Activated CD4-positive, alpha-beta T cell treated with anti-CD3 and anti-CD28 coated beads, Interleukin-2, amount 50 U/mL, for 48 hours (primary cell): ENCODE results near the gene PBX1.
"Not testable (repeated sequence)": the region's sequence is repeated elsewhere in the genome, so short reads cannot be mapped to it uniquely, and the experiment has no call there.

ENCODE experiments used
- DNase-seq, 2 experiments: peaks; one replicate each; pipeline ENCODE4 v3.0.0-alpha.2; 2020

The PBX1 gene

DNA sequence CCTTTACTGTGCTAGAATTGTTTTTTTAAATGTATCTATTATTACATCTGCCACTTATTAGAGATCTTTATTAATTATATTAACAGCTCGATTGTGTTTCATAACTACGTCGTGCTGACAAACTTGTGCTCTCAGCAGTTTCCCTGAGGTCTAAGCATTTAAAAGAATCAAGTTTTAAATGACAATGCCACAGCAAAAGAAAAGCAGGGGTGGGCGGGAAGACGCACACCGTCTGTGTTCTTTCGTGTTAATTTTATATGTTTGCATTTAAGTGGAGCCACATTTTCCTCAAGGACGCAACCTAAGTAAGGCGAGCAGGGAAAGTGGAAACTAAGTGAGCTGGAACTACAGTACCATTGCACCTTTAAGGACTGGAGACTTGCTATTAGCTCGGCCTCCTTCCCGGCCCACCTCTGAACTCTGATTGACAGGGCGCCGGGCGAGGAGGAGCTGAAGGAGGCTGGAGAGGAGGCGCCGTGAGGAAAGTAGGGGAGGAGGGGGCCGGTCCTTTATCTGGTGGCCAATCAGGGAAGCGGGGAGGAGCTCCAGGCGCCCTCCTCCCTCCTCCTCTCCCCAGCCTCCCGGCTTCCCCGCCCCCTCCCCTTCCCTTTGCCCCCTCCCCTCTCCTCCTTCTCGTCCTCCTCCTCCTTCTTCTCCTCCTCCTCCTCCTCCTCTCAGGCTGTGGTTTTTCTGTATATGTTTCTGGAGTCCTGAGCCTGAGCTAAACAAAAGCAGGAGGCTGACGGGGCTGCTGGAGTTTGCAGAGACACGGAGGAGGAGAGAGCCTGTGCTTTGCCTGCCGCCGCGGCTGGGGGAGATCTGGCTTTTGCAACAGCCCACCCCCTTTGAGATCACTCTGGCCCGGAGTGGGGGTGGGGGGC is at the start of gene PBX1:
Gene PBX1 (plus strand): TSS at position 724 of the 881 bp plus-strand sequence.
- DNase-seq, result peak; percentile 58 to 68

DNA sequence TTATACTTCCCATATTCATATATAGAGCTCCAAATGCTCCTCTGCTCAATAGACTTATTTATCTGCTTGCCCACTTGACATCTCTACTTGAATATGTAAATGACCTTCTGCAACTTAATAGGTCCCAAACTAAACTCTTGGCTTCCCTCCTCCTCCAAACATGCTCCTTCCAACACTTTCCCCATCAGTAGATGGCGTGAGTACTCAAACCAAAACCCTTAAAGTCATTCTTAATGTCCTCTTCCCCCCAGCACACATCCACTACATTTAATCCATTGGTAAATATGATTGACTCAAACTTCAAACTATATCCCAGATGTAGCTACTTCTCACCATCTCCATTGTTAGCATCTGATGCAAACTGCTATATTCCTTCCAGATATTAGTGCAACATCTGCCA is 48.5 kb upstream of the PBX1 start:
- DNase-seq, result no peak

DNA sequence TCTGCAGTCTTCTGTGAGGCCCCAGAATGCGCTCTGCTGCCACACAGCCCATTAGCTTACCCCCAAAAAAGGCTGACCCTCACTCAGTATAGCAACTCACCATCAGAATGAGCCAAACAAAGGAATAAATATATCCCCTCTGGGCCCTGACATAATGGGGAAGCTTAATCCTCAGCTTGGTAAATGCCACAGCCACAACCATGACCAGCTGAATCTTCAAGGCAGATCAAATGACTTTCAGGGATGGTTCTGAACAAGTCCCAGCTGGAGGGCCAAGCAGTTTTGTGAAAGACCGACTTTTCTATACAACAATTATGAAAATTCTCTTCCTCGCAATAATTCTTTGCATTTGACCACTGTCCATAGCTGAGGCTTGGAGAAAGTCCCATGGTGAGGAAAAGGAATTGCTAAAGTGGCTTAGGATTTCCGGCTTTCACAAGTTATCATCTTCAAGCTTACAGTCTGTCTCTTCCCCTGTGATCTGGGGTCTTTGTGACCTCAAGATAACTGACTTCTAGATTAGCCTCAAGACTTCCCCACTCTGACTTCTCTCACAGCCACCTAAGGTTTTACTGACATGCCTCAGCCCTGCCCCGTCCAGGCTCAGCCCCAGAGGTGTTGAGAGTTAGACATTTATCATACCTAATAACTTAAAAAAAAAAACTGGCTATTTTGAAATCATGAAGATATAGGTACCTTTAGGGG is 47.8 kb upstream of the PBX1 start:
- DNase-seq, result no peak

GRCh38 chr1:164515231-164515630 is 43.8 kb upstream of the PBX1 start:
- DNase-seq, result no peak

DNA sequence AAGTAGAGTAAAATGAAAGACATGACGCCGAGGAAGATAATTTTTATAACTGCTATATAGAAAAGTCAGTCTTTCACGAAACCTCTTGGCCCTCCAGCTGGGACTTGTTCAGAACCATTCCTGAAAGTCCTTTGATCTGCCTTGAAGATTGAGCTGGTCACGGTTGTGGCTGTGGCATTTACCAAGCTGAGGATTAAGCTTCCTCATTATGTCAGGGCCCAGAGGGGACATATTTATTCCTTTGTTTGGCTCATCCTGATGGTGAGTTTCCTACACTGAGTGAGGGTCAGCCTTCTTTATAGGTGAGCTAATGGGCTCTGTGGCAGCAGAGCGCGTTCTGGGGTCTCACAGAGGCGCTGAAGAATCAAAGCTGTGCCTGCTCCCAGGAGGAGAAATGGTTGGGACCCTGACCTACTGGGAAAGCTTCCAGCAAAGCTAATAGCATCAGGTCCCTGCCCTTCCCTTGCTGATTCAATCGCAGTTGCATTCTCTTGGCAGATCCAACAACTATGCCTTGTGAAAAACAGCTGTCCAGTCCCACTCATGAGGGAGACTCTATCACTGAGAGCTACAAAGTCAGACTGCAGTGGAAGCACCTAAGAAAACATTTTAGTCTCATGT is 43.2 kb upstream of the PBX1 start:
- no peak for DNase-seq

DNA sequence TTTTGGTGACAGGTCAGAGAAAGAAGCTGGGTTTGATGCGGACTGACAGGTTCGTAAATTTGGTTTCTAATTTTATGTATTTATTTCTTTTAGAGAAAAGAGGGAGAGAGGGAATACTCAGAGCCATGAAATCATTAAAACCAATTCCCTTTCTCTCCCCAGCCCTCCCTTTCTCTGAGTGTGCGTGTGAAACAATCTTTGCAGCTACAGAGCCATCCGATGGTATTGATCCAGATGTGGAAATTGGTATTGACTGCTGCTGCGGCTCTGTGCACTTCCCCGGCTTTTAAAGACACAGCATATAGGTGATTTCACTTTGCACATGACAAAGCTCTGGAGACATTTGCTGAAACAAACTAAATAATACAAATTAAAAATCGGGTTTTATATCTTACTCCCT is 42.4 kb upstream of the PBX1 start:
- DNase-seq, result no peak

- no peak for DNase-seq
Observed at GRCh38 chr1:164518692-164519332, 40.2 kb upstream of the PBX1 start.

GRCh38 chr1:164519426-164519825 is 39.6 kb upstream of the PBX1 start:
- DNase-seq, result no peak

DNA sequence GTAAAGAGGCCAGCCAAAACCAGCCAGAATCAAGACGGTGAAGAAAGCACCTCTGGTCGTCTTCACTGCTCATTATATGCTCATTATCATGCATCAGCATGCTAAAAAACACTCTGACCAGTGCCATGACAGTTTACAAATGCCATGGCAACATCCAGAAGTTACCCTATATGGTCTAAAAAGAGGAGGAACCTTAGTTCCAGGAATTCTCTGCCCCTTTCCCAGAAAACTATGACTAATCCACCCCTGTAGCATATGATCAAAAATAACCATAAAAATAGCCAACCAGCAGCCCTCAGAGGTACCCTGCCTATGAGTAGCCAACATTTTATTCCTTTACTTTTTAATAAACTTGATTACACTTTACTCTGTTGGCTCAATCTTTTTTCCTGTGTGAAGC is 34.2 kb upstream of the PBX1 start:
- DNase-seq, result no peak

GRCh38 chr1:164534863-164535610 is 23.9 kb upstream of the PBX1 start:
- DNase-seq, result no peak

DNA sequence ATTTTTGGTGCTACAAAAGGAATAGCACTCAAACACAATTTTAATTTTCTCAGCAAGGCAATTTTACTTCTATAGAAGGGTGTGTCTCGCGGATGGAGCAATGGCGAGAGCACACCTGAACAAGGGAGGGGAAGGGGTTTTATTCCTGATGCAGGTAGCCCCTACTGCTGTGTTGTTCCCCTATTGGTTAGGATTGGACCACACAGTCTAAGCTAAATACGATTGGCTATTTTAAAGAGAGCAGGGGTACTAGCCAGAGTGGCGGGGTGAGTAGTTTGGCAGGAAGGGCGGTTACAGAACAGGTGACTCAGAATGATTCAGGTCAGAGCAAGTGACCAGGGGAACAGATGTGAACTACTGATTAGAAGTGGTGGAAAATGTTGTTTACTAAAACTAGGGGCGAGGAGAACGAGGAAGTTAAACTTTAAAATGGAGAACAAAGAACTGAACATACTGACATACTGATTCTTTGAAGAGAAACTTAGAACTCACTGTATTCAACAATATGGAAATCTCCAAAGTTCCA is 6.5 kb upstream of the PBX1 start:
- not testable (repeated sequence) for DNase-seq

- DNase-seq, result no peak
Observed at GRCh38 chr1:164557270-164557669, 1.7 kb upstream of the PBX1 start.

- DNase-seq, result peak in 1 of 2 experiments; percentile 3
Observed at GRCh38 chr1:164559342-164560051, 513 bp downstream of the PBX1 start.

DNA sequence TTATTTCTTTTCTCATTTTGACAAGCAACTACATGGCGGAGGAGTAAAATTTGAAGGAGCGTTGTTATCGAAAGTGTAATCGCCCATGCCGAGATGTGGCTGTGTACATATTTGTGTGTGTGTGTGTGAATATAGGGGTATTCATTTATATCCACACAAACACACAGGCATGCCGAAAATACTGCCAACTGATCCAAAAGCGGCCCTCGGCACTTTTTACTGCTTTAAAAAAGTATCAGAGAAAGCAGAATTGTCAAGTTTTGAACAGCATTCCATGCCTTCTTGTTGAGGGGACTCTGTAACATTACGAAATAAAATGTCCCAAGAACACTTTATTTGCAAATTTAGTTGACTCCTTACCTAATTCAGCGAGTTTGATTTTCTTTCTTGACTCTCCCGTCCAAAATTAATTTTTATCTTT is 1.1 kb downstream of the PBX1 start:
- no peak for DNase-seq

GRCh38 chr1:164560556-164560955 is 1.6 kb downstream of the PBX1 start:
- no peak for DNase-seq

GRCh38 chr1:164561007-164561406 is 2.0 kb downstream of the PBX1 start:
- DNase-seq, result no peak

DNA sequence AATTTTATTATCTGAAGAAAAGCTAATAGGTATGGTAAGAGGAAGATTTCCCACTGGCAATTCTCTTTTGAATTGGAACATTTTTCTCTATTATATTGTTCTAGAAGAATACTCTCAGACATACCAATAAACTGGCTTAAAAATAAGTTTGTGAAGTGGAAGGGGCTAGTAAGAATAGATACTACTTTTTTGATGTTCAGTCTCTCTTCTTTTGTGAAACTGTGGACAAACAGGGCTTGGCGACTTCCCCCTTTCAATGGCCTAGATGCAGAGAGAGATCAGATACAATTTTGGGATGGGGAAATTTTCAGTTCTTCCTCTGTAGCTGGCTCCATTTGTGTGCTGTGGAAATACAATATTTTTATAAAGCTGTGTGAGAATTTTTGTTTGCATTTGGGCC is 2.5 kb downstream of the PBX1 start:
- DNase-seq, result no peak

GRCh38 chr1:164562061-164562460 is 3.1 kb downstream of the PBX1 start:
- no peak for DNase-seq

GRCh38 chr1:164562511-164562910 is 3.5 kb downstream of the PBX1 start:
- no peak for DNase-seq

GRCh38 chr1:164562947-164563520 is 4.0 kb downstream of the PBX1 start:
- DNase-seq, result no peak

- no peak for DNase-seq
Observed at GRCh38 chr1:164563721-164564360, 4.9 kb downstream of the PBX1 start.
